SU-DHL-6 (cell line): Measurements from ENCODE around the gene HCN1.

Experiments
- EZH2phosphoT487 ChIP-seq: fragments of 200-600 bp; sonication (generic), shearing (Covaris generic); conservative IDR thresholded peaks from 2 replicates; pipeline ENCODE4 v1.6.1; 2018; ENCODE audit warnings: mild to moderate bottlenecking, antibody characterized with exemption, low read length, moderate library complexity, mixed read lengths
- TF ChIP-seq, protein P1 (sequence below): fragments of 200-600 bp; sonication (generic); IDR thresholded peaks from one replicate; pipeline ENCODE4 v1.5.1; 2017; ENCODE audit warnings: antibody characterized with exemption, mild to moderate bottlenecking, low read length, moderate library complexity; ENCODE audit not compliant: insufficient read depth, poor library complexity, severe bottlenecking

DNA sequence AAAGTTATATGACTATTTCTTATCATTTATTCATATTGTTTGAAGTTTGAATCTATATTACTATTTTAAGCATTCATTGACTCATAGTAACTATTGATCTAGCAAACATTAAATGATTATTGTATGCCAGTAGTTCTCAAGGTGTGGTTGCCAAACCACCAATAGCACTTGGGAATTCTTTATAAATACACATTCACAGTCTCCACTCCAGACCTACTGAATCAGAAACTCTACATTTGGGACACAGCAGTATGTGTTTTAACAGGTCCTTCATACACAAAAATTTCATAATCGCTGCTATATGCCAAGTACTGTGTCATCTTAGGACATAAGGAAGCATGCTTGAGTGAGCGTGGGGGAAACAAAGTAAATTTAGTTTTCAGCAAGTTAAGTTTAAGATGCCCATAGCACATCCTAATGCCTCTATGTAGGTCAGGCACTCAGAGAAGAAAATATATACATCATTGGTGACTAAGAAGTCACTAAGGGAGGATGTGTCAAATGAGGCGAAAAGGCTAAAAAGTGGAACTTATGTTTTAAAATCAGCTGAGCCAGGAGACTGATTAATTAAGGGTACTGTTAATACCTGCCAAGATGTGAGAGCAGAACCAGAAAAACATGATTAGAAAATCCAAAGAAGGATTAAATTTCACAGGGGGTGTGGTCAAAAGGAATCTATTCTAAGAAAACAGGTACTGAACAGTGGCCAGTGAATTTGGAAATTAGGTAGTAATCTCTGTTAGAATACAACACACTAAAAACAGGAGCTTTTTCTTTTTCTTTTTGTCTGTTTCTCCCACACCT is 340.8 kb downstream of the HCN1 start:
- TF ChIP-seq, protein P1, sequence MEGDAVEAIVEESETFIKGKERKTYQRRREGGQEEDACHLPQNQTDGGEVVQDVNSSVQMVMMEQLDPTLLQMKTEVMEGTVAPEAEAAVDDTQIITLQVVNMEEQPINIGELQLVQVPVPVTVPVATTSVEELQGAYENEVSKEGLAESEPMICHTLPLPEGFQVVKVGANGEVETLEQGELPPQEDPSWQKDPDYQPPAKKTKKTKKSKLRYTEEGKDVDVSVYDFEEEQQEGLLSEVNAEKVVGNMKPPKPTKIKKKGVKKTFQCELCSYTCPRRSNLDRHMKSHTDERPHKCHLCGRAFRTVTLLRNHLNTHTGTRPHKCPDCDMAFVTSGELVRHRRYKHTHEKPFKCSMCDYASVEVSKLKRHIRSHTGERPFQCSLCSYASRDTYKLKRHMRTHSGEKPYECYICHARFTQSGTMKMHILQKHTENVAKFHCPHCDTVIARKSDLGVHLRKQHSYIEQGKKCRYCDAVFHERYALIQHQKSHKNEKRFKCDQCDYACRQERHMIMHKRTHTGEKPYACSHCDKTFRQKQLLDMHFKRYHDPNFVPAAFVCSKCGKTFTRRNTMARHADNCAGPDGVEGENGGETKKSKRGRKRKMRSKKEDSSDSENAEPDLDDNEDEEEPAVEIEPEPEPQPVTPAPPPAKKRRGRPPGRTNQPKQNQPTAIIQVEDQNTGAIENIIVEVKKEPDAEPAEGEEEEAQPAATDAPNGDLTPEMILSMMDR, result no peak
- no peak for TF ChIP-seq EZH2phosphoT487
